ENCODE measurements around the gene NUFIP2.

NUFIP2 gene

DNA sequence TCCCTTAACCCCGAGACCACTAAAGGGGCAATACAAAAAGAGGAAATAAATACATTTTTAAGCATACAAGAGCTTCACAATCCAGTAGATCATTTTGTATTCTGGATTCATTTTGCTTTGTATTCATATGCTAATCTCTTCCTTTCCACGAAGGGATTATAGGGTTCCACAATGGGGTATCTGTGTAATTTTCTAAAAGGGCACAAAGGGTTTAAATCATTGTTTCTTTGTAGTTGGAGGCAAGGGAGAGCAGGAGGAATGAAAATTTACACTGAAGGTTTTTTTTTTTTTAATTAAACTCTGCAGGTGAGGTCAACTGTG lies 592 bp upstream of the NUFIP2 start:
- Histone ChIP-seq H2BK5ac (ENCODE audit: low read depth, low read length, poor library complexity, severe bottlenecking) (no peak overlapping the region), H3K4ac (ENCODE audit: low read depth in 1 of 2, low read length in 2 of 2) (no peak overlapping the region), H3K79me1 (replicated peaks; ENCODE audit: low read length, poor library complexity, severe bottlenecking) (no peaks in the 10 kb centered on the region), H3K27me3 (ENCODE audit: control insufficient read depth in 1 of 2, insufficient read depth in 1 of 2, low read length in 2 of 2) (no peaks in the 10 kb centered on the region), H2BK120ac (ENCODE audit: low read depth, low read length) (no peak overlapping the region), H3K4me3 (ENCODE audit: insufficient read depth in 1 of 2, low read depth in 1 of 2, low read length in 2 of 2) (peak overlapping the region in 1 of 2 experiments; percentile 100), H3K4me1 (ENCODE audit: control insufficient read depth, insufficient read depth, low read depth, low read length) (peaks cover 5% of the 10 kb centered on the region), H2AK5ac (ENCODE audit: low read length, severe bottlenecking) (no peak overlapping the region), H3K27ac (ENCODE audit: low read length, poor library complexity, severe bottlenecking) (peak overlapping the region; percentile 98), H3K9ac (ENCODE audit: low read length) (peak overlapping the region; percentile 100), H3K23ac (ENCODE audit: low read length in 2 of 2) (no peak overlapping the region), H3K36me3 (ENCODE audit: control insufficient read depth in 1 of 2, insufficient read depth in 2 of 2, low read depth in 1 of 2, low read length in 2 of 2) (peaks cover 3 to 11% of the 10 kb centered on the region in 2 experiments), H3K18ac (ENCODE audit: low read depth in 1 of 2, low read length in 2 of 2) (peak overlapping the region in 1 of 2 experiments; percentile 85), H3K14ac (ENCODE audit: low read length in 2 of 2) (no peak overlapping the region), H4K8ac (ENCODE audit: low read length) (no peak overlapping the region), H2BK15ac (ENCODE audit: low read depth, poor library complexity, severe bottlenecking) (no peak overlapping the region), H2BK12ac (ENCODE audit: low read length in 2 of 2) (no peak overlapping the region), H3K4me2 (ENCODE audit: low read length, poor library complexity, severe bottlenecking) (peak overlapping the region; percentile 77), H2AFZ (ENCODE audit: low read depth, low read length) (no peak overlapping the region), H3K9me3 (ENCODE audit: control insufficient read depth, low read length) (no peaks in the 10 kb centered on the region), H4K91ac (ENCODE audit: low read length) (no peak overlapping the region)
- no peak for DNase-seq
- WGBS, result 0% methylated on average over 1 of the region's 2 CpGs

- Histone ChIP-seq H3K4me3 (ENCODE audit: insufficient read depth in 1 of 2, low read depth in 1 of 2, low read length in 2 of 2) (peak overlapping the region; percentile 78 to 100), H2AFZ (ENCODE audit: low read depth, low read length) (no peak overlapping the region), H3K23ac (ENCODE audit: low read length in 2 of 2) (peak overlapping the region in 1 of 2 experiments; percentile 92), H2AK5ac (ENCODE audit: low read length, severe bottlenecking) (peak overlapping the region; percentile 8), H2BK5ac (ENCODE audit: low read depth, low read length, poor library complexity, severe bottlenecking) (peak overlapping the region; percentile 92), H2BK12ac (ENCODE audit: low read length in 2 of 2) (peak overlapping the region in 1 of 2 experiments; percentile 59), H3K4me2 (ENCODE audit: low read length, poor library complexity, severe bottlenecking) (peak overlapping the region; percentile 52), H3K18ac (ENCODE audit: low read depth in 1 of 2, low read length in 2 of 2) (peak overlapping the region; percentile 91 to 99), H3K36me3 (ENCODE audit: control insufficient read depth in 1 of 2, insufficient read depth in 2 of 2, low read depth in 1 of 2, low read length in 2 of 2) (peaks cover 6 to 23% of the 10 kb centered on the region in 2 experiments), H3K27me3 (ENCODE audit: control insufficient read depth in 1 of 2, insufficient read depth in 1 of 2, low read length in 2 of 2) (no peaks in the 10 kb centered on the region), H3K9ac (ENCODE audit: low read length) (peak overlapping the region; percentile 100), H2BK120ac (ENCODE audit: low read depth, low read length) (peak overlapping the region; percentile 85), H3K4me1 (ENCODE audit: control insufficient read depth, insufficient read depth, low read depth, low read length) (peaks cover 8% of the 10 kb centered on the region), H4K8ac (ENCODE audit: low read length) (peak overlapping the region; percentile 10), H2BK15ac (ENCODE audit: low read depth, poor library complexity, severe bottlenecking) (peak overlapping the region; percentile 94), H3K4ac (ENCODE audit: low read depth in 1 of 2, low read length in 2 of 2) (peak overlapping the region; percentile 39 to 94), H4K91ac (ENCODE audit: low read length) (peak overlapping the region; percentile 71), H3K9me3 (ENCODE audit: control insufficient read depth, low read length) (no peaks in the 10 kb centered on the region), H3K14ac (ENCODE audit: low read length in 2 of 2) (peak overlapping the region in 1 of 2 experiments; percentile 99), H3K79me1 (replicated peaks; ENCODE audit: low read length, poor library complexity, severe bottlenecking) (no peaks in the 10 kb centered on the region), H3K27ac (ENCODE audit: low read length, poor library complexity, severe bottlenecking) (peak overlapping the region; percentile 92)
- DNase-seq, result peak; percentile 67
- WGBS, result under 1% methylated on average over 30 of the region's 54 CpGs
Measured at GRCh38 chr17:29292992-29293889, 707 bp downstream of the NUFIP2 start.

- WGBS, result 0% methylated on average over 11 of the region's 77 CpGs
- H2AK5ac ChIP-seq (ENCODE audit: low read length, severe bottlenecking), result peak overlapping the region; percentile 44
- peak overlapping the region; percentile 91 to 99 for H3K18ac ChIP-seq (ENCODE audit: low read depth in 1 of 2, low read length in 2 of 2)
- H3K4me1 ChIP-seq (ENCODE audit: control insufficient read depth, insufficient read depth, low read depth, low read length), result peaks cover 8% of the 10 kb centered on the region
- H3K4me3 ChIP-seq (ENCODE audit: insufficient read depth in 1 of 2, low read depth in 1 of 2, low read length in 2 of 2), result peak overlapping the region; percentile 78 to 100
- no peak overlapping the region for H3K14ac ChIP-seq (ENCODE audit: low read length in 2 of 2)
- peak overlapping the region; percentile 71 for H4K91ac ChIP-seq (ENCODE audit: low read length)
- DNase-seq, result peak; percentile 51
- H3K23ac ChIP-seq (ENCODE audit: low read length in 2 of 2), result no peak overlapping the region
- peak overlapping the region; percentile 85 for H2BK120ac ChIP-seq (ENCODE audit: low read depth, low read length)
- H3K9ac ChIP-seq (ENCODE audit: low read length), result peak overlapping the region; percentile 100
- H2BK12ac ChIP-seq (ENCODE audit: low read length in 2 of 2), result no peak overlapping the region
- H3K4ac ChIP-seq (ENCODE audit: low read depth in 1 of 2, low read length in 2 of 2), result peak overlapping the region in 1 of 2 experiments; percentile 94
- H3K36me3 ChIP-seq (ENCODE audit: control insufficient read depth in 1 of 2, insufficient read depth in 2 of 2, low read depth in 1 of 2, low read length in 2 of 2), result peaks cover 9 to 30% of the 10 kb centered on the region in 2 experiments
- H3K9me3 ChIP-seq (ENCODE audit: control insufficient read depth, low read length), result no peaks in the 10 kb centered on the region
- H3K27ac ChIP-seq (ENCODE audit: low read length, poor library complexity, severe bottlenecking), result peak overlapping the region; percentile 92
- H3K79me1 ChIP-seq (replicated peaks; ENCODE audit: low read length, poor library complexity, severe bottlenecking), result no peaks in the 10 kb centered on the region
- peak overlapping the region; percentile 94 for H2BK15ac ChIP-seq (ENCODE audit: low read depth, poor library complexity, severe bottlenecking)
- H4K8ac ChIP-seq (ENCODE audit: low read length), result peak overlapping the region; percentile 10
- H2BK5ac ChIP-seq (ENCODE audit: low read depth, low read length, poor library complexity, severe bottlenecking), result peak overlapping the region; percentile 92
- peak overlapping the region; percentile 10 for H3K4me2 ChIP-seq (ENCODE audit: low read length, poor library complexity, severe bottlenecking)
- H2AFZ ChIP-seq (ENCODE audit: low read depth, low read length), result no peak overlapping the region
- H3K27me3 ChIP-seq (ENCODE audit: control insufficient read depth in 1 of 2, insufficient read depth in 1 of 2, low read length in 2 of 2), result no peaks in the 10 kb centered on the region
Measured at GRCh38 chr17:29292071-29292991, 1.6 kb downstream of the NUFIP2 start.
